Motor neuron (in vitro differentiated cells): Measurements from ENCODE around the gene IREB2. TPM values are rescaled to one million over a fixed set of nuclear protein-coding genes. Genes with fewer than 3 reads are reported as not detected.

Source experiments
- ATAC-seq, 8 experiments: fragments of 200-7000 bp; cut with Tn5 transposase; replicated peaks in 6 of 8; 2 replicates each; pipeline ENCODE4 v1.8.0; 2021; ENCODE audit warnings: mild to moderate bottlenecking in 8 of 8, moderate library complexity in 8 of 8
- H3K27ac ChIP-seq, 2 donors: fragments of 250-450 bp; sonication (Bioruptor Pico); 2 replicates each; pipeline ENCODE4 v1.9.0; 2021; ENCODE audit warnings: antibody characterized with exemption in 2 of 2, mild to moderate bottlenecking in 2 of 2, moderate library complexity in 1 of 2
- H3K4me1 ChIP-seq, 2 donors: fragments of 250-450 bp; sonication (Bioruptor Pico); replicated peaks in 1 of 2; 2 replicates each; pipeline ENCODE4 v1.6.1; 2021; ENCODE audit warnings: antibody characterized with exemption in 2 of 2, mild to moderate bottlenecking in 2 of 2, moderate library complexity in 1 of 2
- H3K4me3 ChIP-seq, 5 donors: fragments of 250-450 bp; sonication (Bioruptor Pico); 2 replicates each; pipeline ENCODE4 v1.9.0; 2021; ENCODE audit warnings: antibody characterized with exemption in 5 of 5, mild to moderate bottlenecking in 5 of 5, moderate library complexity in 4 of 5
- WGBS, 10 experiments: fragments of 450-650 bp; shearing (Covaris generic); methylation state at CpG; one replicate each; pipeline ENCODE4 v1.0.0; 2022; 5-methylcytosine and 5-hydroxymethylcytosine counted together
- in situ Hi-C, 9 experiments: fragments of 400-800 bp; cut with MboI; loops; one replicate each; pipeline ENCODE4 v1.15.0; 2021; ENCODE audit warnings: low sequenced_read_pairs in 9 of 9, low pct_unique_long_range_greater_than_20kb in 2 of 9; ENCODE audit not compliant: unreplicated experiment in 9 of 9
- total RNA-seq, 8 experiments: library from RNA; unstranded; fragments of 300-600 nt; gene quantifications; 2 replicates each; pipeline versions ENCODE4 v1.2.3 to v1.2.4, GENCODE V29; 2022

IREB2 gene
- total RNA-seq, 8 experiments from 2014 or later: 27.1 to 74.6 (median 33.3) TPM

DNA sequence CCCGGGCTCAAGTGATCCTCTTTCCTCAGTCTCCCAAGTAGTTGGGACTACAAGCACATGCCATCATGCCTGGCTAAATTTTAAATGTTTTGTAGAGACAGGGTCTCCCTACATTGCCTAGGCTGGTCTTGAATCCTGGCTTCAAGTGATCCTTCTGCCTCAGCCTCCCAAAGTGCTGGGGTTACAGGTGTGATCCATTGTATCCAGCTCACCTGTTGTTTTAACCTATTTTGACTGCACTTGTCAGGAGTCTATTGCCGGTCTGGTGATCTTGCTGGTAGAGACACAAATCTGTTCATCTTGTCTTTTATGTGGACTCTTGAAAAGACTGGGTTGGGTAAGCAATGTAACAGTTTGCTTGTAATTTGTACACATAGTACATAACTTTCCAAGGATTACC lies 7.9 kb downstream of the IREB2 start:
- ATAC-seq: no peak
- Histone ChIP-seq H3K4me3 (no peak overlapping the region), H3K4me1 (peaks cover 0 to 4% of the 10 kb centered on the region in 2 donors), H3K27ac (no peak overlapping the region)
- 86 to 100% (median 100%) methylated on average over 1 to 2 of the region's 2 CpGs; no CpG with 5 or more reads in 5 of the 10 experiments for WGBS, 10 experiments
- in situ Hi-C loops: no loop called here

DNA sequence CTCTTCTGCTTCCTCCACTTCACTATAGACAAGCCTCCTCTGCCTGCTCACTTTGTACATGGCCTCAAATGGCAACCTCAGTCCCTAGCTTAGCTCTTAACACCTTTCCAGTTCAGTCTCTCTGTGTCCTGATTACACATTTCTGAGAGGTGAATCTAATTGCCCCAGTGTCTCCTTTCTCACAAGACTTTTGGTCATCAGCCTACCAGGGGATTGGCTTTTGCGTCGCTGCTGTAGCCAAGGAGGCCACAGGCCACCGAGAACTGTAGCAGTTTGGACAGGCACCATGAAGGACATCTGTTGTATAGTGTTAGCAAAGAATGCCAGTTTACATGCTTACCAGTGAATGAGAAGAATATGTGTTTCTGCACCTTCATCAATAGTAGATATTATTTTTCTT lies 8.5 kb downstream of the IREB2 start:
- 33 to 100% (median 97%) methylated on average over 1 to 3 of the region's 3 CpGs; no CpG with 5 or more reads in 4 of the 10 experiments for WGBS, 10 experiments
- Histone ChIP-seq H3K27ac (no peak overlapping the region), H3K4me3 (no peak overlapping the region), H3K4me1 (no peaks in the 10 kb centered on the region)
- in situ Hi-C loops: no loop called here
- ATAC-seq: no peak

DNA sequence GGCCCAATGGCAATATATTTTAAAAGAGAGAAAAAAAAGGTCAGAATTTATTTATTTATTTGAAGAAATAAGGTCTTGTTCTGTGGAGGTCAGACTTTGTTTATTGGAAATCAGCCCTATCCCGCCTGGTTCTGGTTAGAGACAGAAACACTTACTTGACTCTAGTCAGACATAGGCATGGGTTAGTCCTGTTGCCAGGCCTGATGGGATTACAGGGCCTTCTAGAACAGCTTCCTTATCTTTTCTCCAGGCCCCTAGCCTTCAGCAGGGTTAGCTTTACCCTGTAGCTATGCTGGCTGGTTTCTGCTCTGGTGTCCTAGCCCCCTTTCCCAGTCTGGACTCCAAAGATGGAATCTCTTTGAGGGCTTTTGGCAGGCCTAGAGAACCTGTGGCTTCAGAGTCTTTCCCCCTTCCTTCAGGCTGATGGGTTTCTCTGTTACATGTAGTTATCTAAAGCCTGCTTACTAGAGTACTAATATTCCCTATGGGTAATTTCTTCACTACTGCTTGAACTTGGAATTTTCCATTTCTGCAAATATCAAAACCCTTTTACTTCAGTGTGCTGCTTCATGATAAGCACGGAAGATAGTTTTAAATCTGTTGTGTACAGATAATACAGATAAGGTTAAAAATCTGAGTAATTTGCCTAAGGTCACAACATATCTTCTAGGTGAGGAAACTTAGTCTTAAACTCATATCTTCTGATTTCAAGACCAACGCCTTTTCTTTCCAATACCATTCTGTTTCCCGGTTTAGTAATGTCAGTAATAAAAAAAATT lies 10.6 kb downstream of the IREB2 start:
- Histone ChIP-seq H3K4me3 (no peak overlapping the region), H3K4me1 (no peaks in the 10 kb centered on the region), H3K27ac (no peak overlapping the region)
- in situ Hi-C loops: no loop called here
- no peak for ATAC-seq
- WGBS, 10 experiments: 64 to 100% (median 90%) methylated on average over 1 to 4 of the region's 4 CpGs; no CpG with 5 or more reads in 1 of the 10 experiments

DNA sequence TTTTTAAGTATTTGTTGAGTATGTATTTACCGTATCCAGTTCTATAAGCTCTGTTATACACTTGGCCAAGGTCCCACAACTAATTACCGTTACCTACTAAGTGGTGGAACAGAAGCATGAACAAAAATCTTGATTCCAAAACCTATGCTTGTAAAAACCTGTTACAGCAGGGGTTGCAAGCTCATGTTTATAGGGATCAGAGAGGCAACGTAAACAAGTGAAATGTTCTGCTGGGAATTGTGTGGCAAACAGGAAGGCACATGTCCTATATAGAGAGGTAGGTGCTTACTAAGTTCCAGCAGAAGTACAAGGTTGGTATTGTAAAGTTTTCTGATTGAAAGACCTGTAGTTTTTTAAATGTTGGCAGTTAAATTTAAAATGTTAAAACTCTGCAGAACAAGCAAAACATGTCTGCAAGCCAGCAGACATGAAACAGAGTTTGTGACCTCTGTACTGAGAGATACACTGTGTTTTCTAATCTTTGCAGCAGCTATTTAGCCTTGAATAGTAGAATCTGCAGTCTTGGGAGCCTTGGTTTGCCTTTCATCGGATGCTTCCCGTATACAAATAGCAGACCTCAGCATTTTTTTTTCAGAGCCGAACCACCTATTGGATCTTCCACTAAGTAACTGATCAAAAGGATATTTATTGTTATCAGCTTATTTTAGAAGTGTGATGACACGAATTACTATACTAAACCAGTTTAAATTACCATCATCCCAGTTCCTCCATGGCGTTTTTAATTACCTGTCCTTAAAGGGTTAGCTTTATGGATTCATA lies 11.4 kb downstream of the IREB2 start:
- 59 to 100% (median 92%) methylated on average over 3 to 8 of the region's 8 CpGs; no CpG with 5 or more reads in 1 of the 10 experiments for WGBS, 10 experiments

DNA sequence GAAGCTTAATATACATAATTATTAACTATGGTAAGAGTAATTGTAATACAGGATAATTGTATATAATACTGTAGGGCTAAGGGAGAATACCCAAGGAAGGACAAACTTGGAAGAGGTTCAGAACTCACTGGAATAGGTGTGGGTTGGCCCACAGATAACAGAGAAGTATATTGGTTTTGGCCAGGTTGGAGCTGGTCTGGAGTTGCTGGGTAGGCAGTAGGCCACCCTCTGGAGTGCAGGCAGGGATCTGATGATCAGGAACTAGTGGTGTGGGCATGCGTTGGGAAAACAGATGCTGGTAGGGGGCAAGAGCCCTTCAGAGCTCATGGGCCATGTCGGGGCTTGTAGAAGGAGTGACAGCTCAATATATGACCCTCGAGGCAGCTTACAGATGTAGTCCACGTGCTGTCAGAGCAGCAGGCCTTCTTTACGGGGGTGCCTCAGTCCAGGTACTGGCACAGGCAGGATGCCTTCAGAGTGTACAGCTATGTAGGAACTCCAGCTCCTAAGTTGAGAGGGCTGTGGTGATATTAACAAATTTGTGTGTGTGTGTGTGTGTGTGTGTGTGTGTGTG lies 12.4 kb downstream of the IREB2 start:
- no peak overlapping the region for H3K27ac ChIP-seq
- WGBS, 10 experiments: 68 to 100% (median 93%) methylated on average over 1 to 4 of the region's 5 CpGs; no CpG with 5 or more reads in 5 of the 10 experiments
- peaks cover 2 to 3% of the 10 kb centered on the region in 2 donors for H3K4me1 ChIP-seq
- H3K4me3 ChIP-seq: no peak overlapping the region
- in situ Hi-C loops: no loop called here
- no peak for ATAC-seq

More for the DNA sequence above, 11.4 kb downstream of the IREB2 start:
- no peak overlapping the region for H3K4me3 ChIP-seq
- no peak for ATAC-seq
- H3K4me1 ChIP-seq: no peaks in the 10 kb centered on the region
- H3K27ac ChIP-seq: no peak overlapping the region
- in situ Hi-C loops: no loop called here

DNA sequence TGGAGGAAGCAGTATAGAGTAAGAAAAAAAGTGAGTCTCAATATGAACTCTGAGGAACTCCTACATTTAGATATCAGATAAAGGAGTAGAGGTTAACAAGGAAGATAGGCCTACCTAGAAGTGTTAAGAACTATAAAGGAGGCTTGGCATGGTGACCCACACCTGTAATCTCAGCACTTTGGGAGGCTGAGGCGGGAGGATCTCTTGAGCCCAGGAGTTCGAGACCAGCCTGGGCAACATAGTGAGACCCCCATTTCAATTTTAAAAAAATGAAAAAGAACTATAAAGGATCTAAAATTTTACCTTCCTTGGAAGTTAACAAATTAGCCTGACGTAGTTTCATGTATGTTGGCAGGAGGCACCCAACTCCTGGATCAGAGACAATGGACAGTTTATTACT lies 14.5 kb downstream of the IREB2 start:
- 92 to 100% (median 98%) methylated on average over 2 to 3 of the region's 3 CpGs; no CpG with 5 or more reads in 2 of the 10 experiments for WGBS, 10 experiments
- no peak overlapping the region for H3K27ac ChIP-seq

DNA sequence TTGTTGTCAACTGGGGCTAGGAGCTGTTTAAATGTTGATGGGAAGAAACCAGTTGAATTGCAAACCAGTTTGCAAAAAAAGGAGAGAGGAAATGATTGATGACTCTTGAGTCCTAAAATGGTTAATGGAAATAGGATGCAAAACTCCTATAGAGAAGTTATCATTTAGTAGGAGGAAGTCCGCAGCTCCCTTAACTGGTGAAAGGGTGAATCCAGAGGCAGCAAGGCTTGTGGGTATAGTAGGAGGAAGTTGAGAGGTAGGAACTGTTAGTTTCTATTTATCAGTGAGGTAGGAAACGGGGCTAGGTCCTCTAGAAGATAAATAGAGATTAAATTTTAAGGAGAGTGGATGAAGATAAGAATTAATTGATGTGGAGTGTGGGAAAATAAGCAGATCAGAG lies 15.4 kb downstream of the IREB2 start:
- Histone ChIP-seq H3K27ac (no peak overlapping the region), H3K4me1 (peaks cover 9 to 11% of the 10 kb centered on the region in 2 donors), H3K4me3 (no peak overlapping the region)
- in situ Hi-C loops: no loop called here
- no peak for ATAC-seq
- WGBS, 10 experiments: 58 to 100% (median 81%) methylated on average over 1 to 2 of the region's 2 CpGs

More for the DNA sequence above, 14.5 kb downstream of the IREB2 start:
- ATAC-seq: no peak
- in situ Hi-C loops: no loop called here
- peaks cover 9 to 11% of the 10 kb centered on the region in 2 donors for H3K4me1 ChIP-seq
- H3K4me3 ChIP-seq: no peak overlapping the region

DNA sequence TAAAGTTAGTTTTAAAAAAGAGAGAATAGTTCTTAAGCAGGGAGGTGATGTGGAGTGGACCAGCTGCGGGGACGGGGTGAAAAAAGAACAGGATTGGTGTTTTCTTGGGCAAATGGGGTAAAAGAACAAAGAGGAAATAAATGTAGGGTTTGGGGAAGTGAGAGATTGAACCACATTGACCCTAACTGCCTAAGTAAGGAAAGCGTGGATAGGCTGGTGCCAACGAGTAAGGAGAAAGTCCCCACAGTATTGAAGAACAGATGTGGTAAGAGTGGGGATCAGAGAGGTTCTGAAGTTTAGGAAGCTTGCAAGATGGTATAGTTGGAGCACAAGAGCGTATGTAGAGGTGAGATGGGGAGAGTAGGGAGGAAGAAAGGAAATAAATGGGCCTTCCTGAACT lies 17.0 kb downstream of the IREB2 start:
- H3K27ac ChIP-seq: no peak overlapping the region
- ATAC-seq: no peak

DNA sequence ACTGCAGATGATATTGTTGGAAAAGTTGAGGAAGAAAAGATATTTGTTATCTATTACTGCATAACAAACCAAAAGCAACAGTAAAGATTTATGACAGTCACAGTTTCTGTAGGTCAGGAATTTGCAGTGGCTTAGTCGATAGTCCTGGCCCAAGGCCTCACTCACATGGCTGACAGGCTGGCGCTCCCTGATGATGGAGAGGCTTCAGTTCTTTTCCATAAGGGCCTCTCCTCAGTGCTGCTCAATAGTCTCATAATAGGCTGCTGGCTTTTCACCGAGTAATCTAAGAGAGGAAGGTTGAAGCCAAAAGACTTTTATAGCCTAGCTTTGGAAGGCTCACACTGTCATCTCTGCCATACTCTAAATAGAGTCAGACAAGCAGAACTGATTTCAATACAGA lies 17.7 kb downstream of the IREB2 start:
- WGBS, 10 experiments: 0 to 29% (median 12%) methylated on average over 1 to 3 of the region's 3 CpGs; no CpG with 5 or more reads in 2 of the 10 experiments
- H3K27ac ChIP-seq: no peak overlapping the region
- in situ Hi-C loops: no loop called here
- H3K4me1 ChIP-seq: peaks cover 9 to 17% of the 10 kb centered on the region in 2 donors
- peak; percentile 58 to 94 (median 82) for ATAC-seq
- H3K4me3 ChIP-seq: no peak overlapping the region

More for the DNA sequence above, 17.0 kb downstream of the IREB2 start:
- Histone ChIP-seq H3K4me3 (no peak overlapping the region), H3K4me1 (peaks cover 9 to 13% of the 10 kb centered on the region in 2 donors)
- in situ Hi-C loops: no loop called here
- WGBS, 10 experiments: 71 to 100% (median 95%) methylated on average over 1 to 5 of the region's 5 CpGs

DNA sequence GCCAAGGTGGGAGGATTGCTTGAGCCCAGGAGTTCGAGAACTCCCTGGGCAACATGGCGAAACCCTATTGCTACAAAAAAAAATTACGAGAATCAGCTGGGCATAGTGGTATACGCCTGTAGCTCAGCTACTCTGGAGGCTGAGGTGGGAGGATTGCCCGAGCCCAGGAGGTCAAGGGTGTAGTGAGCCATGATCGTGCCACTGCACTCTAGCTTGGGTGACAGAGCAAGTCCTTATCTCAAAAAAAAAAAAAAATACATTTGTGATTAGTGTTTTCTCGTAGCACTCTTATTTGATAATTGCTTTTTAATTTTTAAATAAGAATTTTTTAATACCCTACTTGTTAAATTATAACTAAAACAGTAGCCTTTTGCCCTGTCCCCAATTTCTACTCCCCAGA lies 18.4 kb downstream of the IREB2 start:
- 88 to 100% (median 94%) methylated on average over 1 to 6 of the region's 7 CpGs for WGBS, 10 experiments
- no peak overlapping the region for H3K27ac ChIP-seq
- peaks cover 13 to 21% of the 10 kb centered on the region in 2 donors for H3K4me1 ChIP-seq
- in situ Hi-C loops: no loop called here
- ATAC-seq: no peak
- H3K4me3 ChIP-seq: no peak overlapping the region

DNA sequence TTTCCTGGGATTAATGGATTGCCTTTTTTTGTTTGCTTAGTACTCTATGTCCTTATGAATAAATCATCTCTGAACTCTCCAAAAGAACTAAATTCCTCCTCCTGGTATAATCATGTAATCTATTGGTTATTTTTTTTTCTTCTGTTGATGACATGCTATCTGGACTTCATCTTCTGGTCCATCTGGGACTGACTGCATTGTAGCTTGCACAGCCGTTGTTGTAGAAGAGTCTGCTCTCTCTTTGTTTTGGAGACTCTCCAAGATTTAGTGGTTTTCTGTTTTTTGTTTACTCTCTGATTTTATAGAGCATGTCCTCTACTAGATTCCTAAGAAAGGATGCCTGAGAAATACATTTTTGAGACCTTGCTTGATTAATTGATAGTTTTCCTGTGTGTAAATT lies 19.1 kb downstream of the IREB2 start:
- Histone ChIP-seq H3K27ac (no peak overlapping the region), H3K4me3 (no peak overlapping the region), H3K4me1 (peaks cover 16 to 24% of the 10 kb centered on the region in 2 donors)
- ATAC-seq: peak in 2 of 8 experiments; percentile 48 to 80
- 0 to 83% (median 40%) methylated on average over 1 of the region's 1 CpG; no CpG with 5 or more reads in 1 of the 10 experiments for WGBS, 10 experiments
- in situ Hi-C loops: no loop called here

DNA sequence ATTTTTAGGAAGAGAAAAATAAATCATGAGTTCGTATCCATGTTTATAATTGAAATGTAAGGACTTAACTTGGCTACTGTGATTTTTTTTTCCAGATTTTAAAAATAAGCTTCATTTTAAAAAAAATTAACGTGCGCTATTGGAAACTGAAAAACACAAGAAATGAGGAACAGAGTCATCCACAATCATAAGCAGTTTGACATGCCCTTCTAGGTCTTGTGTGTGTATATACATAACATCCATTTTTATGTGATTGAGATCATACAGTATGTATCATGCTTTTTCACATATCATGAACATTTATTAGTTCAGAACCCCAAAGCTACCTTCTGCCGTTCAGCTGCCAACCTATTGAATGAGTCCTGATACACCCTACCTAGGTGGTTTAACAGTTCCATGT lies 22.7 kb downstream of the IREB2 start:
- Histone ChIP-seq H3K4me3 (no peak overlapping the region), H3K27ac (no peak overlapping the region), H3K4me1 (peaks cover 9 to 18% of the 10 kb centered on the region in 2 donors)
- in situ Hi-C loops: no loop called here
- WGBS, 10 experiments: 76 to 100% (median 97%) methylated on average over 2 to 4 of the region's 4 CpGs
- ATAC-seq: no peak
